MG63 (cell line): ENCODE measurements around the gene KIAA1328. TPM values are rescaled to one million over a fixed set of nuclear protein-coding genes. Genes with fewer than 3 reads are reported as not detected.
"Not testable (repeated sequence)": the region's sequence is repeated elsewhere in the genome, so short reads cannot be mapped to it uniquely, and the experiment has no call there.

Experiments
- DNase-seq: peaks from one replicate; pipeline ENCODE4 v3.0.0-alpha.2; 2020
- H3K27me3 ChIP-seq: fragments of 250-450 bp; sonication (Bioruptor Pico); 2 replicates; pipeline ENCODE4 v1.5.1; 2020; ENCODE audit warnings: mild to moderate bottlenecking, moderate library complexity
- H3K36me3 ChIP-seq: fragments of 250-450 bp; sonication (Bioruptor Pico); 2 replicates; pipeline ENCODE4 v1.5.1; 2020; ENCODE audit warnings: mild to moderate bottlenecking, moderate library complexity
- H3K4me3 ChIP-seq: fragments of 250-450 bp; sonication (Bioruptor Pico); 2 replicates; pipeline ENCODE4 v1.5.1; 2020; ENCODE audit warnings: mild to moderate bottlenecking, moderate library complexity
- H3K9me3 ChIP-seq: fragments of 250-450 bp; sonication (Bioruptor Pico); 2 replicates; pipeline ENCODE4 v1.5.1; 2020; ENCODE audit warnings: mild to moderate bottlenecking, moderate library complexity
- total RNA-seq: library from RNA; depleted of rRNA; stranded (reverse); fragments of >200 nt; shearing (Covaris generic); gene quantifications from 2 replicates; pipeline ENCODE4 v1.2.3, GENCODE V29; 2014; ENCODE audit warnings: low replicate concordance

KIAA1328 gene
- total RNA-seq, 1 experiment from 2014 or later, result 2.4 TPM

DNA sequence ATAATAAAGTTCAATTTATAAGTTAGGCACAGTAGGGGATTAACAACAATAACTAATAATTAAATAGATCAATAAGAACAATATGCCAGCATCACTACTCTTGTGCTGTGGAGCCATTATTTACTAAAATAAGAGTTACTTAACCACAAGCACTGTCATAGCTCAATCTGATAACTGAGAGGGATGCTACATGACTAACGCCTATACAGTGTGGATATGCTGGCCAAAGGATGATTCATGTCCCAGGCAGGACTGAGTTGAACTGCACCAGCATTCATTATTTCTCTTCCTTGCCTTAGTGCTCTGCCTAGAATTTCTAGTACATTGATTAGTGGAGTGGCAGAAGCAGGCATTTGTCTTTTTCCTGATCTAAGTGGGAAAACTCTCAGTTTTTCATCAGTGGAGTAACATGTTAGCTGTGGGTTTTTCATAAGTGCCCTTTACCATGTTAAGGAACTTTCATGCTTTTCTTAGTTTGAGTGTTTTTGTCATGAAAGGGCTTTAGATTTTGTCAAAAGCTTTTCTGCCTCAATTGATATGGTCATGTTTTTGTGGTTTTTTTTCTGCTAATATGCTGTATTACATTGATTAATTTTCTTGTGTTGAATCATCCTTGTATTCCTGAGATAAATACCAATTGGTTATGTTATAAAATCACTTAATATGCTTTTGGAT, 21.7 kb downstream of the KIAA1328 start:
- Histone ChIP-seq H3K9me3 (peaks cover 6% of the 10 kb centered on the region), H3K27me3 (no peaks in the 10 kb centered on the region), H3K4me3 (no peak overlapping the region), H3K36me3 (no peaks in the 10 kb centered on the region)
- peak; percentile 73 for DNase-seq

- no peaks in the 10 kb centered on the region for H3K27me3 ChIP-seq
- no peak overlapping the region for H3K4me3 ChIP-seq
- DNase-seq, result no peak
- H3K36me3 ChIP-seq, result no peaks in the 10 kb centered on the region
- H3K9me3 ChIP-seq, result peaks cover 6% of the 10 kb centered on the region
Measured at GRCh38 chr18:36851202-36851590, 22.3 kb downstream of the KIAA1328 start.

DNA sequence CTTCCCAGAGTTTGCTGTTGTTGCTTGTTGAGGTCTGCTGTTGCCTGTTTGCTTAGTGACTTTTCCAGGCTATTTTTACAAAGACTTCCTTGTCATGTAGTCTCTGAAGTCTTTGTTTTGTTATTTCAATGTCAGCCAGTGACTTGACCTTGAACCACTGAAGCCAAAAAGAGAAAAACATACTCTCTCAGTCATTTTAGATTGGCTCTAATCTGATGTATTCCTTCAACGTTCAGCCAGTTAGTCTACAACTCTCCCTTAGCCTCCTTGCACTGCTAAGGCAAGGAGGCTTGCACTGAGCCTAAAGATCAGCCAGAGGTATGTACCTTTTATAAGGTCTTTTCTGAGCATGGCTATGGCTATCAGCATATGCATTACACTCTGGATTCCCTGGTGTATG, 27.9 kb downstream of the KIAA1328 start:
- Histone ChIP-seq H3K27me3 (no peaks in the 10 kb centered on the region), H3K36me3 (no peaks in the 10 kb centered on the region), H3K9me3 (peaks cover 4% of the 10 kb centered on the region), H3K4me3 (no peak overlapping the region)
- DNase-seq, result no peak

DNA sequence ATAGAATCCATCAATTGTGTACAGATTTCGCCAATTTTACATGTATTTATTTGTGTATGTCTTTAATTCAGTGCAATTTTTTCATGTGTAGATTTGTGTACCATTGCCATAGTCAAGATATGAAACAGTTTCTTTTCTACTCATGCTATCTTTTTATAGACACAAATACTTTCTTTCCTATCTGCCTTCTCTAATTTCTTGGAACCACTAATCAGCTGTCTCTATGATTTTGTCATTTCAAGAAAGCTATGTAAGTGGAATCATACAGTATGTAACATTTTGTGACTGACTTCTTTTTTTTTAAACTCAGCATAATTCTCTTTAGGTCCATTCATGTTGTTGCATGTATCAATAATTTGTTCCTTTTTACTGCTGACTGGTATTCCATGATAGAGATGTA, 33.3 kb downstream of the KIAA1328 start:
- Histone ChIP-seq H3K36me3 (no peaks in the 10 kb centered on the region), H3K9me3 (no peaks in the 10 kb centered on the region), H3K27me3 (no peaks in the 10 kb centered on the region), H3K4me3 (no peak overlapping the region)
- no peak for DNase-seq

DNA sequence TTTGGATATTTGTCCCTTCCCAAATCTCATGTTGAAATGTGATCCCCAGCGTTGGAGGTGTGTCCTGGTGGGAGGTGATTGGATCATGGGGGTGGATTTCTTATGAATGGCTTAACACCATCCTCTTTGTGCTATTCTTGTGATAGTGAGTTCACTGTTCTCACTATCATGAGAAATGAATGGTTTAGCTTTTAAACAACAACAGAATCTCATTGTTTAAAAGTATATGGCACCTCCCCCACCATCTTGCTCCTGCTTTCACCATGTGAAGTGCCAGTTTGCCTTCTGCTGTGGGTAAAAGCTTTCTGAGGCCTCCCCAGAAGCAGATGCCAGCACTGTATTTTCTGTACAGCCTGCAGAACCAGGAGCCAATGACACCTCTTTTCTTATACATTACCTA, 38.1 kb downstream of the KIAA1328 start:
- H3K4me3 ChIP-seq, result no peak overlapping the region
- no peak for DNase-seq
- H3K27me3 ChIP-seq, result no peaks in the 10 kb centered on the region
- no peaks in the 10 kb centered on the region for H3K36me3 ChIP-seq
- no peaks in the 10 kb centered on the region for H3K9me3 ChIP-seq

DNA sequence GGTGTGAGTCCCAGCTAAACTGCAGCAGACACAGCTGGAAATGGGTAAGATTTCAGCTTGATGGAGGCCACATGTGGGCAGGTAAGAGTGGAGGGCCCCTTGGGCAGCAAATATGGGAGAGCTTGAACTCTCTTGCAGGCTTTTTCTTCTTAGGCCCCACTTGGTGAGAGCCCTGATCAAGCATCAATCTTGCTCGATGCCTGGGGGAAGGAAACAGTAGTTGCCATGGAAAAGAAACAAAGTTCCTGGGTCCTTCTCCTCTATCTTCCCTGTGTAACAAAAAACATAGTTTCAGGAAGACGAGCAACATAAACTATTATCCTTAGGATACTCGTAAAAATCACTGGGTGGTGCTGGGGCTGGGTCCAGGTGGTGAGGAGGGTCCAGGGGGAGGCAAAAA, 42.9 kb downstream of the KIAA1328 start:
- Histone ChIP-seq H3K9me3 (no peaks in the 10 kb centered on the region), H3K4me3 (no peak overlapping the region), H3K36me3 (no peaks in the 10 kb centered on the region), H3K27me3 (no peaks in the 10 kb centered on the region)
- no peak for DNase-seq

- DNase-seq, result no peak
- Histone ChIP-seq H3K9me3 (no peaks in the 10 kb centered on the region), H3K4me3 (no peak overlapping the region), H3K27me3 (no peaks in the 10 kb centered on the region), H3K36me3 (no peaks in the 10 kb centered on the region)
Measured at GRCh38 chr18:36872329-36872728, 43.4 kb downstream of the KIAA1328 start.

GRCh38 chr18:36873826-36874225, 44.9 kb downstream of the KIAA1328 start:
- not testable (repeated sequence) for H3K9me3 ChIP-seq, DNase-seq, H3K27me3 ChIP-seq, H3K4me3 ChIP-seq, H3K36me3 ChIP-seq

- not testable (repeated sequence) for H3K4me3 ChIP-seq, DNase-seq, H3K36me3 ChIP-seq, H3K27me3 ChIP-seq, H3K9me3 ChIP-seq
Measured at GRCh38 chr18:36879796-36880195, 50.9 kb downstream of the KIAA1328 start.

GRCh38 chr18:36885981-36886380, 57.1 kb downstream of the KIAA1328 start:
- no peaks in the 10 kb centered on the region for H3K36me3 ChIP-seq

DNA sequence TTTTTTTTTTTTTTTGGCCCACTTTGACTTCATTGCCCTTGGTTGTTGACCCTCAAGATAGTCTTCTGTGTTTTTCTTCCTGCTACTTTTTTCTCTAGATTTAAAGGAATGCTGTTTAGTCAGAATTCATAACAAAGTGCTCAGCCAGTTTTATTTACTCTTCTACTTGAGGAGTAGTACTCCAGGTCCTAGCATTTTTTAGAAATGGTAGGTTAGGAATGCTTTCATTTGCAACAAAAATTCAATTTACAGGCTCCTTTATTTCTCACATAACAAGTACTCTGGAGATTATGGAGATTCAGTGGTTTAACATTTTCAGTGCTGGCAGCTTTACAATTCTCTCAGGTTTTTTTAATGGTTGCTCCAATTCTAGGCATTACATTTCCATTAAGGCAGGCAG, 58.2 kb downstream of the KIAA1328 start:
- H3K9me3 ChIP-seq, result no peaks in the 10 kb centered on the region
- H3K27me3 ChIP-seq, result no peaks in the 10 kb centered on the region
- no peaks in the 10 kb centered on the region for H3K36me3 ChIP-seq
- no peak for DNase-seq
- H3K4me3 ChIP-seq, result no peak overlapping the region

More at GRCh38 chr18:36885981-36886380, 57.1 kb downstream of the KIAA1328 start:
- Histone ChIP-seq H3K4me3 (no peak overlapping the region), H3K27me3 (no peaks in the 10 kb centered on the region), H3K9me3 (no peaks in the 10 kb centered on the region)
- DNase-seq, result no peak

GRCh38 chr18:36887864-36888263, 58.9 kb downstream of the KIAA1328 start:
- no peaks in the 10 kb centered on the region for H3K27me3 ChIP-seq
- no peaks in the 10 kb centered on the region for H3K36me3 ChIP-seq
- no peaks in the 10 kb centered on the region for H3K9me3 ChIP-seq
- H3K4me3 ChIP-seq, result no peak overlapping the region
- DNase-seq, result no peak

GRCh38 chr18:36888778-36889177, 59.9 kb downstream of the KIAA1328 start:
- Histone ChIP-seq H3K27me3 (no peaks in the 10 kb centered on the region), H3K4me3 (no peak overlapping the region), H3K36me3 (no peaks in the 10 kb centered on the region), H3K9me3 (no peaks in the 10 kb centered on the region)
- no peak for DNase-seq

DNA sequence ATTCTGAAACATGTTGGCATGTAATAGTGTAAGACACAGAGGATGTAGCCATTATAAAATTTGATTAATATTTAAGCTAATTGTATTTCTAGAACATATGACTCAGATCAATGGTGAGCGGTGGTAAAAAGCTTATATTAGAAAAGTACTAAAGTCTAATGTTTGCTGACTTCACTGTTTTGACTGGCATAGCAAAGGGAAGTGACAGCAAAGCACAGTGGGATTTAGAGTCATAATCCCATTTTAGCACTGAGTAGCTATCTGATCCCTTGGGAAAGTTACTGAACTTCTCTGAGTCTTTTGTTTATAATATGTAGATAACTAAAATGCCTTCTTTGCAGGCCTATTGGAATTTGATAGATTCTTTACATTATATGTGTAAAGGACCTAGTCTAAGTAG, 60.4 kb downstream of the KIAA1328 start:
- H3K27me3 ChIP-seq, result no peaks in the 10 kb centered on the region
- H3K9me3 ChIP-seq, result no peaks in the 10 kb centered on the region
- no peak for DNase-seq
- H3K36me3 ChIP-seq, result no peaks in the 10 kb centered on the region
- H3K4me3 ChIP-seq, result no peak overlapping the region

DNA sequence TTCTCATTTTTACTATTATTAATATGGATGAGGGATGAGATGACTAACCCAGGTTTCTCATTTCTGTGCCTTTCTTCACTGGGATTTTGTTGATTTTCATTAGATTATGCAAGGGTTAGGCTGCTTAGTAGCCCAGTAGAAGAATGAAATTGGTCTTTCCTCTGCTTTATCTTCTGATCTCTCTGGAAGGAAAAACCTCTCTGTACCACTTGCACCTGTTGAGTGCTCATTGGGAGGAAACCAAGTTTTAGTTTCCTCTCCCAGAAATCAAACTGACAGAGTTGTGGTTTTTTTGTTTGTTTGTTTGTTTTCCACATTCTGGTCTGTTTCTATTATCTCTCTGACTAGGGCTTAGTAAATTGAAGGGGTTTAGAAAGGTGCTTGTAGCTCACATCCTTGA, 60.8 kb downstream of the KIAA1328 start:
- Histone ChIP-seq H3K27me3 (no peaks in the 10 kb centered on the region), H3K36me3 (no peaks in the 10 kb centered on the region), H3K4me3 (no peak overlapping the region), H3K9me3 (no peaks in the 10 kb centered on the region)
- DNase-seq, result no peak

DNA sequence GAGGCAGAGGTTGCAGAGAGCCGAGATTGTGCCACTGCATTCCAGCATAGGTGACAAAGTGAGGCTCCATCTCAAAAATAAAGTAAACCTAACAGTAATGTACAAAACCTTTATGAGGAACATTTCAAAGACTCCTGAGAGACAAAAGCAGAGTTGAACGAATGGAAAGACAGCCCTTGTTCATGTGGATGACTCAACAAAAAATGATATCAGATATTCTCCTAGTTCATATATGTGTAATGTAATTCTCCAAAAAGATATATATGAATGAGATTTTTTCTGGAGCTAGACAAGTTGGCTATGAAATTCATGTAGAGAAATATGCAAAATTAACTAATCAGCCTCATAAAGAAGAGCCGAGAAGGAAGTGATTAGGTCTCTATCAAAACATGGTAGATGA, 61.7 kb downstream of the KIAA1328 start:
- no peaks in the 10 kb centered on the region for H3K9me3 ChIP-seq
- no peak overlapping the region for H3K4me3 ChIP-seq
- no peak for DNase-seq
- no peaks in the 10 kb centered on the region for H3K27me3 ChIP-seq
- H3K36me3 ChIP-seq, result no peaks in the 10 kb centered on the region

DNA sequence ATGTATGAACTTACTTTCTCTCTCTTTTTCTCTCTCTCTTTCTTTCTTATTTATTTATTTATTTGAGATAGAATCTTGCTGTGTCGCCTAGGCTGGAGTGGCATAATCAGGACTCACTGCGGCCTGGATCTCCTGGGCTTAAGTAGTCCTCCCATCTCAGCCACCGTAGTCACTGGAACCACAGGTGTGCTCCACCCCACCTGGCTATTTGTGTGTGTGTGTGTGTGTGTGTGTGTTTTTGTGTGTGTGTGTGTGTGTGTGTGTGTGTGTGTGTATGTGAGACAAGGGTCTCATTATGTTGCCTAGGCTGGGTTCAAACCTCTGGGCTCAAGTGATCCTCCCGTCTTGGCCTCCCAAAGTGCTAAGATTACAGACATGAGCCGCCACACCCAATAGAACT, 64.3 kb downstream of the KIAA1328 start:
- no peak overlapping the region for H3K4me3 ChIP-seq
- H3K36me3 ChIP-seq, result no peaks in the 10 kb centered on the region

GRCh38 chr18:36895606-36896005, 66.7 kb downstream of the KIAA1328 start:
- Histone ChIP-seq H3K4me3 (no peak overlapping the region), H3K9me3 (peaks cover 6% of the 10 kb centered on the region), H3K36me3 (no peaks in the 10 kb centered on the region), H3K27me3 (no peaks in the 10 kb centered on the region)
- no peak for DNase-seq

More for the DNA sequence above, 64.3 kb downstream of the KIAA1328 start:
- no peak for DNase-seq
- no peaks in the 10 kb centered on the region for H3K9me3 ChIP-seq
- no peaks in the 10 kb centered on the region for H3K27me3 ChIP-seq

- no peak overlapping the region for H3K4me3 ChIP-seq
- no peaks in the 10 kb centered on the region for H3K36me3 ChIP-seq
- peaks cover 6% of the 10 kb centered on the region for H3K9me3 ChIP-seq
- H3K27me3 ChIP-seq, result no peaks in the 10 kb centered on the region
- DNase-seq, result no peak
Measured at GRCh38 chr18:36897253-36897652, 68.3 kb downstream of the KIAA1328 start.
